Esophagus muscularis mucosa (tissue), 4 donors: Measurements from ENCODE around the gene FHIP1B. TPM values are rescaled to one million over a fixed set of nuclear protein-coding genes. Genes with fewer than 3 reads are reported as not detected.

Experiments
- DNase-seq: peaks from one replicate; pipeline ENCODE4 v3.0.0-alpha.2; 2017; ENCODE audit errors: extremely low spot score
- H3K27ac ChIP-seq, 4 donors: fragments of 200-600 bp; sonication (generic); replicated peaks in 1 of 4; 1 replicate in 3 of 4; 2 replicates in 1 of 4; pipeline ENCODE4 v1.5.1; 2016 to 2019; ENCODE audit warnings: mild to moderate bottlenecking in 1 of 4
- H3K27me3 ChIP-seq, 4 donors: fragments of 200-600 bp; sonication (generic); one replicate each; pipeline versions ENCODE4 v1.5.1 to v1.6.0; 2016 to 2019
- H3K36me3 ChIP-seq, 4 donors: fragments of 200-600 bp; sonication (generic); one replicate each; pipeline ENCODE4 v1.5.1; 2016 to 2019
- H3K4me1 ChIP-seq, 4 donors: fragments of 200-600 bp; sonication (generic); one replicate each; pipeline ENCODE4 v1.5.1; 2016 to 2019
- H3K4me3 ChIP-seq, 4 donors: fragments of 200-600 bp; sonication (generic); 1 replicate in 2 of 4; 2 replicates in 2 of 4; pipeline ENCODE4 v1.5.1; 2016 to 2019; ENCODE audit warnings: mild to moderate bottlenecking in 4 of 4, moderate library complexity in 1 of 4
- H3K9me3 ChIP-seq, 4 donors: fragments of 200-600 bp; sonication (generic); 1 replicate in 3 of 4; 2 replicates in 1 of 4; pipeline ENCODE4 v1.5.1; 2016 to 2019
- EP300 ChIP-seq: sonication (generic); formaldehyde crosslinking; IDR thresholded peaks from one replicate; pipeline ENCODE4 v1.6.1; 2017; ENCODE audit warnings: antibody characterized with exemption
- POLR2A ChIP-seq: fragments of 450-650 bp; IDR thresholded peaks from one replicate; pipeline ENCODE4 v1.6.1; 2017; ENCODE audit warnings: antibody characterized with exemption, moderate library complexity, mild to moderate bottlenecking, low read depth
- POLR2AphosphoS5 ChIP-seq, 2 donors: sonication (generic); formaldehyde crosslinking; IDR thresholded peaks; one replicate each; pipeline ENCODE4 v1.6.1; 2017; ENCODE audit warnings: antibody characterized with exemption in 2 of 2
- WGBS: methylation state at CpG from one replicate; pipeline ENCODE4 v1.1.5; 2018; 5-methylcytosine and 5-hydroxymethylcytosine counted together
- intact Hi-C: fragments of 100-400 bp; cut with DNase I; formaldehyde crosslinking; loops from one replicate; pipeline ENCODE4 v1.15.1; 2023
- total RNA-seq, 4 donors: library from RNA; depleted of rRNA; stranded (reverse); fragments of >200 nt; gene quantifications; one replicate each; pipeline versions ENCODE4 v1.1.0 to v1.2.1, GENCODE V29; 2016
- TF ChIP-seq, protein P1 (sequence below), 3 experiments: fragments of 200-600 bp in 2 of 3; fragments of 450-650 bp in 1 of 3; sonication (generic) in 2 of 3; IDR thresholded peaks; one replicate each; pipeline ENCODE4 v1.5.1; 2017 to 2019; ENCODE audit warnings: antibody characterized with exemption in 3 of 3, mild to moderate bottlenecking in 2 of 3, moderate library complexity in 1 of 3

FHIP1B gene
- total RNA-seq, 4 donors from 2014 or later, result 22.6 to 39.3 (median 30.1) TPM

- Histone ChIP-seq H3K27me3 (peaks cover 0 to 47% (median 25%) of the 10 kb centered on the region in 4 donors), H3K4me1 (peaks cover 15 to 20% (median 18%) of the 10 kb centered on the region in 4 donors), H3K4me3 (peak overlapping the region; percentile 50 to 60 (median 53)), H3K36me3 (no peaks in the 10 kb centered on the region), H3K27ac (no peak overlapping the region), H3K9me3 (no peaks in the 10 kb centered on the region)
- no peak for DNase-seq
- WGBS, result 15% methylated on average over 16 of the region's 16 CpGs
- intact Hi-C loops, result no loop called here
- TF ChIP-seq EP300, result no peak
- TF ChIP-seq, protein P1, sequence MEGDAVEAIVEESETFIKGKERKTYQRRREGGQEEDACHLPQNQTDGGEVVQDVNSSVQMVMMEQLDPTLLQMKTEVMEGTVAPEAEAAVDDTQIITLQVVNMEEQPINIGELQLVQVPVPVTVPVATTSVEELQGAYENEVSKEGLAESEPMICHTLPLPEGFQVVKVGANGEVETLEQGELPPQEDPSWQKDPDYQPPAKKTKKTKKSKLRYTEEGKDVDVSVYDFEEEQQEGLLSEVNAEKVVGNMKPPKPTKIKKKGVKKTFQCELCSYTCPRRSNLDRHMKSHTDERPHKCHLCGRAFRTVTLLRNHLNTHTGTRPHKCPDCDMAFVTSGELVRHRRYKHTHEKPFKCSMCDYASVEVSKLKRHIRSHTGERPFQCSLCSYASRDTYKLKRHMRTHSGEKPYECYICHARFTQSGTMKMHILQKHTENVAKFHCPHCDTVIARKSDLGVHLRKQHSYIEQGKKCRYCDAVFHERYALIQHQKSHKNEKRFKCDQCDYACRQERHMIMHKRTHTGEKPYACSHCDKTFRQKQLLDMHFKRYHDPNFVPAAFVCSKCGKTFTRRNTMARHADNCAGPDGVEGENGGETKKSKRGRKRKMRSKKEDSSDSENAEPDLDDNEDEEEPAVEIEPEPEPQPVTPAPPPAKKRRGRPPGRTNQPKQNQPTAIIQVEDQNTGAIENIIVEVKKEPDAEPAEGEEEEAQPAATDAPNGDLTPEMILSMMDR (IDR thresholded peaks at IDR 0.05), result no peak
- TF ChIP-seq POLR2A, result no peak
- TF ChIP-seq POLR2AphosphoS5 (IDR thresholded peaks at IDR 0.05), result no peak
Measured at GRCh38 chr11:6258571-6259081, 24.2 kb upstream of the FHIP1B start.

GRCh38 chr11:6258141-6258540 is 23.7 kb upstream of the FHIP1B start:
- WGBS, result 88% methylated on average over 3 of the region's 3 CpGs
- H3K4me3 ChIP-seq, result no peak overlapping the region
- intact Hi-C loops, result no loop called here
- TF ChIP-seq, protein P1 (IDR thresholded peaks at IDR 0.05), result no peak
- TF ChIP-seq POLR2AphosphoS5 (IDR thresholded peaks at IDR 0.05) (no peak), POLR2A (no peak), EP300 (no peak)
- no peak for DNase-seq
- H3K9me3 ChIP-seq, result no peaks in the 10 kb centered on the region
- peaks cover 0 to 47% (median 25%) of the 10 kb centered on the region in 4 donors for H3K27me3 ChIP-seq
- no peaks in the 10 kb centered on the region for H3K36me3 ChIP-seq
- H3K27ac ChIP-seq, result no peak overlapping the region
- H3K4me1 ChIP-seq, result peaks cover 15 to 20% (median 18%) of the 10 kb centered on the region in 4 donors

DNA sequence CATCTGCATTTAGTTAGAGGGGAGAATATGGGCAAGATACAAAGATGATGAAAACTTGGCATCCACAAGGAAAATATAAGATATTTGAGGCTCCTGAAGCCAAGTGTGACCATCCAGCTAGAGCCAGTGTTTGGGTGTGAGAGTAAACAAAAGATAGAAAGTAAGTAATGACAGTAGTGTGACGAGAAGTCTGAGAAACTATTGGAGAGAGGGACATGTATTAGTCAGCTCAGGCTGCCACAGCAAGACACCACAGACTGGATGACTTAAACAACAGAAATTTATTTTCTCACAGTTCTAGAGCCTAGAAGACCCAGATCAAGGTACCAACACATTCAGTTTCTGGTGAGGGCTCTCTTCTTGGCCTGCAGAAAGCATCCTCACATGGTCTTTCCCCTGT is 18.8 kb upstream of the FHIP1B start:
- WGBS, result 92% methylated on average over 1 of the region's 1 CpG

GRCh38 chr11:6251990-6252473 is 17.6 kb upstream of the FHIP1B start:
- Histone ChIP-seq H3K27me3 (peaks cover 0 to 6% (median 0%) of the 10 kb centered on the region in 4 donors), H3K36me3 (no peaks in the 10 kb centered on the region), H3K4me1 (peaks cover 5 to 10% (median 7%) of the 10 kb centered on the region in 4 donors), H3K4me3 (no peak overlapping the region), H3K9me3 (no peaks in the 10 kb centered on the region), H3K27ac (peak overlapping the region; percentile 37 to 56 (median 49))
- 62% methylated on average over 6 of the region's 6 CpGs for WGBS
- no peak for DNase-seq
- TF ChIP-seq POLR2AphosphoS5 (IDR thresholded peaks at IDR 0.05) (no peak), POLR2A (no peak), EP300 (no peak)
- TF ChIP-seq, protein P1 (IDR thresholded peaks at IDR 0.05), result no peak
- intact Hi-C loops, result loop anchor here (2.0 to 5.0 kb wide), 2 partner anchors 65 to 111 kb away; no protein-coding TSS in a partner anchor

More for the DNA sequence above, 18.8 kb upstream of the FHIP1B start:
- Histone ChIP-seq H3K4me3 (no peak overlapping the region), H3K27ac (no peak overlapping the region), H3K9me3 (no peaks in the 10 kb centered on the region), H3K36me3 (no peaks in the 10 kb centered on the region), H3K27me3 (peaks cover 0 to 18% (median 4%) of the 10 kb centered on the region in 4 donors), H3K4me1 (peaks cover 5 to 10% (median 7%) of the 10 kb centered on the region in 4 donors)
- no peak for DNase-seq
- TF ChIP-seq POLR2AphosphoS5 (IDR thresholded peaks at IDR 0.05) (no peak), POLR2A (no peak), EP300 (no peak)
- TF ChIP-seq, protein P1 (IDR thresholded peaks at IDR 0.05), result no peak
- intact Hi-C loops, result loop anchor here (5.0 kb wide), 1 partner anchor 64 kb away; no protein-coding TSS in a partner anchor
